OCI-LY7 (cell line): ENCODE results near the gene GOLGA3. TPM values are rescaled to one million over a fixed set of nuclear protein-coding genes. Genes with fewer than 3 reads are reported as not detected.
"Not testable (repeated sequence)": the region's sequence is repeated elsewhere in the genome, so short reads cannot be mapped to it uniquely, and the experiment has no call there.

Experiments used
- BruUV-seq: library from RNA; stranded (reverse); fragments of 400-500 nt; replicated peaks from 2 replicates; lab custom pipeline; 2021; lab: Mats Ljungman, UMichigan
- CTCF ChIA-PET: fragments of 300-600 bp; sonication (Branson Sonifier 250); formaldehyde crosslinking; loops from one replicate; lab custom pipeline; 2022; ENCODE audit warnings: antibody characterized with exemption; ENCODE audit not compliant: unreplicated experiment; lab: Charles Lee
- POLR2A ChIA-PET: fragments of 300-600 bp; sonication (Branson Sonifier 250); formaldehyde crosslinking; loops from one replicate; lab custom pipeline; 2022; ENCODE audit warnings: antibody characterized with exemption; lab: Charles Lee
- DNase-seq: peaks from one replicate; pipeline ENCODE4 v3.0.0-alpha.2; 2015; ENCODE audit warnings: low spot score
- H2AFZ ChIP-seq: fragments of 200-600 bp; sonication (generic), shearing (Covaris generic); 2 replicates; pipeline ENCODE4 v1.6.1; 2014; ENCODE audit warnings: mild to moderate bottlenecking, antibody characterized with exemption, low read length, moderate library complexity
- H3K27ac ChIP-seq: fragments of 200-600 bp; sonication (generic); 2 replicates; pipeline ENCODE4 v1.5.1; 2014; ENCODE audit warnings: mixed run types, low read depth, mild to moderate bottlenecking, moderate library complexity, low read length, inconsistent platforms; ENCODE audit not compliant: poor library complexity, severe bottlenecking
- H3K36me3 ChIP-seq: fragments of 200-600 bp; sonication (generic); 2 replicates; pipeline ENCODE4 v1.6.1; 2014; ENCODE audit warnings: mild to moderate bottlenecking, antibody characterized with exemption, low read length, moderate library complexity, mixed read lengths; ENCODE audit not compliant: insufficient read depth
- H3K4me1 ChIP-seq: fragments of 200-600 bp; sonication (generic); 2 replicates; pipeline ENCODE4 v1.5.1; 2014; ENCODE audit warnings: mild to moderate bottlenecking, low read length; ENCODE audit not compliant: insufficient read depth, poor library complexity, severe bottlenecking
- H3K4me2 ChIP-seq: fragments of 200-600 bp; sonication (generic); 2 replicates; pipeline ENCODE4 v1.6.1; 2014; ENCODE audit warnings: mild to moderate bottlenecking, low read length
- H3K4me3 ChIP-seq: fragments of 200-600 bp; sonication (generic); 2 replicates; pipeline ENCODE4 v1.5.1; 2014; ENCODE audit warnings: mild to moderate bottlenecking, low read depth, low read length; ENCODE audit not compliant: poor library complexity, severe bottlenecking
- H3K79me2 ChIP-seq: fragments of 200-600 bp; sonication (generic); 2 replicates; pipeline ENCODE4 v1.6.1; 2016; ENCODE audit warnings: low read depth, mild to moderate bottlenecking, low read length, moderate library complexity, mixed read lengths; ENCODE audit not compliant: insufficient read depth
- H3K9me2 ChIP-seq: fragments of 200-600 bp; sonication (generic); 2 replicates; pipeline ENCODE4 v1.6.1; 2016; ENCODE audit warnings: mild to moderate bottlenecking, low read length, mixed read lengths; ENCODE audit not compliant: insufficient read depth
- H3K9me3 ChIP-seq: fragments of 200-600 bp; sonication (generic); 2 replicates; pipeline ENCODE4 v1.6.1; 2014; ENCODE audit warnings: mild to moderate bottlenecking, mixed run types, low read length, mixed read lengths
- H4K20me1 ChIP-seq: fragments of 200-600 bp; sonication (generic); 2 replicates; pipeline ENCODE4 v1.6.1; 2014; ENCODE audit warnings: mild to moderate bottlenecking, antibody characterized with exemption, low read length, moderate library complexity, mixed read lengths; ENCODE audit not compliant: insufficient read depth
- EZH2phosphoT487 ChIP-seq: fragments of 200-600 bp; sonication (generic); IDR thresholded peaks from 2 replicates; pipeline ENCODE4 v1.6.1; 2018; ENCODE audit warnings: low read depth, borderline replicate concordance, mild to moderate bottlenecking, mixed run types, antibody characterized with exemption, low read length, moderate library complexity, mixed read lengths
- intact Hi-C: fragments of 100-400 bp; cut with micrococcal nuclease; formaldehyde crosslinking; loops from one replicate; pipeline ENCODE4 v1.10.0; 2022; ENCODE audit not compliant: unreplicated experiment
- total RNA-seq, 2 experiments: library from RNA; depleted of rRNA in 1 of 2; stranded (reverse); fragments of >200 nt in 1 of 2; shearing (Covaris generic) in 1 of 2; gene quantifications; 2 replicates each; pipeline ENCODE4 v1.2.3, GENCODE V29; 2014 to 2022
- TF ChIP-seq, protein P1 (sequence below): fragments of 200-600 bp; sonication (generic); conservative IDR thresholded peaks from 2 replicates; pipeline ENCODE4 v1.5.1; 2014; ENCODE audit warnings: mild to moderate bottlenecking, antibody characterized with exemption, low read length, moderate library complexity, mixed read lengths

The GOLGA3 gene
- total RNA-seq, 2 experiments from 2014 or later: 51.2 to 77.9 TPM

DNA sequence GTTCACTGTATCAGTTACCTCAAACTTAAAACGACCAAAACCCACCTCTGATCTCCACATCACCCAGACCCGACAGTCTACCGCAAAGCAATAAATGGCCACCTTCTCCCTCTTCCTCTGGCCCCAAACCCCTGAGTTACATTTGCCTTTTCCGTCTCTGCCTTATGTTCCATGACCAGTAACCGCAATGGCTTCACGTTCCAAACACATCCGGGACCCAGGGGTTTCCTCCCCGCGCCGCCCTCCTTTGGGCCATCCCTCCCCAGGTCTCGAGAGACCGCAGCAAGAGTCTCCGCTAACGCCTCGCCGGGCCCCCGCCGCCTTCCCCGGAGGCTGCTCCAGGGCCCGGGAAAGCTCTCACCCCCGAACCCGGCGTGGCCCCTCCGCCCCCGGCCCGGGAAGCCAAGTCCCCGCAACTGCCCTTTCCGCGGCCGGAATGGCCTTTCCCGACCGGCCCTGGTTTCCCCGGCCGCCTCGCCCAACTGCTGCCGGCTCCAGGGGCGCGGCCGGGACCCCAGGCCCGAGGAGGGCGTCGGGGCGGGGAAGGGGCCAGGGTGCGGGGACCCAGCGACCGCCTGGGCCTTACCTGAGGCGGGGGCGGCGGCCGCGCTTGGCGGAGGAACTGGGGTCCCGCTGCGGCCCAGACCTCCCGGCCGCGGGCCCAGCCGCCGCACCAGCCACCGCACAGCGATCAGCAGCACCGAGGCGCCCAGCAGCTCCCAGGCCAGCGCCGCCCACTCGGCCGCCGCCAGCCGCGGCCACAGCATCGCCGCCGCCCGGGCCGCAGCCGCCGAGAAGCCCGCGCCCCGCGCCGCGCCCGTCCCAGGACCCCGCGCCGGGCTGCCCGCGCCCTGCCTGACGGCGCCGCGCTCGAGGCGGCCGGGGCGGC lies 67.4 kb downstream of the GOLGA3 start, which contains the start of gene ANKLE2:
Gene ANKLE2 (minus strand): TSS at position 801 of the 889 bp plus-strand sequence. CDS start 34 bp downstream, at position 767.
- H4K20me1 ChIP-seq: peaks cover 15% of the 10 kb centered on the region
- peak within 1 kb of the TSS; percentile 87 for H3K27ac ChIP-seq
- intact Hi-C loops: no loop called here
- ChIA-PET CTCF (no interaction called here), POLR2A (interaction anchor here (1.1 kb wide), 1 partner anchor 10 kb away, joined by 3 read pairs; no protein-coding TSS in a partner anchor)
- H3K79me2 ChIP-seq: peaks cover 61% of the 10 kb centered on the region
- peaks cover 22% of the 10 kb centered on the region for H3K4me1 ChIP-seq
- peak within 1 kb of the TSS; percentile 97 for H3K4me3 ChIP-seq
- no peaks in the 10 kb centered on the region for H3K9me3 ChIP-seq
- no peaks in the 10 kb centered on the region for H3K9me2 ChIP-seq
- H3K4me2 ChIP-seq: peak within 1 kb of the TSS; percentile 85
- H3K36me3 ChIP-seq: peaks cover 47% of the 10 kb centered on the region
- peak; percentile 76 for DNase-seq
- peak within 1 kb of the TSS; percentile 34; the same call in 1 of the 2 replicates for H2AFZ ChIP-seq
- BruUV-seq: no TSS peak
- TF ChIP-seq EZH2phosphoT487: no peak
- TF ChIP-seq, protein P1, sequence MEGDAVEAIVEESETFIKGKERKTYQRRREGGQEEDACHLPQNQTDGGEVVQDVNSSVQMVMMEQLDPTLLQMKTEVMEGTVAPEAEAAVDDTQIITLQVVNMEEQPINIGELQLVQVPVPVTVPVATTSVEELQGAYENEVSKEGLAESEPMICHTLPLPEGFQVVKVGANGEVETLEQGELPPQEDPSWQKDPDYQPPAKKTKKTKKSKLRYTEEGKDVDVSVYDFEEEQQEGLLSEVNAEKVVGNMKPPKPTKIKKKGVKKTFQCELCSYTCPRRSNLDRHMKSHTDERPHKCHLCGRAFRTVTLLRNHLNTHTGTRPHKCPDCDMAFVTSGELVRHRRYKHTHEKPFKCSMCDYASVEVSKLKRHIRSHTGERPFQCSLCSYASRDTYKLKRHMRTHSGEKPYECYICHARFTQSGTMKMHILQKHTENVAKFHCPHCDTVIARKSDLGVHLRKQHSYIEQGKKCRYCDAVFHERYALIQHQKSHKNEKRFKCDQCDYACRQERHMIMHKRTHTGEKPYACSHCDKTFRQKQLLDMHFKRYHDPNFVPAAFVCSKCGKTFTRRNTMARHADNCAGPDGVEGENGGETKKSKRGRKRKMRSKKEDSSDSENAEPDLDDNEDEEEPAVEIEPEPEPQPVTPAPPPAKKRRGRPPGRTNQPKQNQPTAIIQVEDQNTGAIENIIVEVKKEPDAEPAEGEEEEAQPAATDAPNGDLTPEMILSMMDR: no peak

DNA sequence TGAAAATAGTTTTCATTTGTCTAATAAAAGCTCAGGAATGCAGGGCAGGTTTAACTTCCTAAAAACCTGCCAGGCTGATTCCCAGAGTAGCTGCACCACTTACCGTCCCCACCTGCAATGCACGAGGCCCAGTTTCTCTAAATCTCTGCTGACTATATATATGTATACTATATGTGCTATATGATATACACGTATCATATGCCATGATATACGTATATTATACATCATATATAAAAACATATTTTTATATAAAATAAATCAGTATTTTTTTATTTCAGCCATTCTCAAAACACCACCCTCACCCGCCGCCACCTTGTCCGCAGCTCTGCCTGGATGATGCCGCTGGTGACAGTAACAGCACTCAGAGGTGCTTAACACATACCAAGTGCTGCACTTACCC lies 69.3 kb downstream of the GOLGA3 start:
- TF ChIP-seq, protein P1: no peak
- no peak for TF ChIP-seq EZH2phosphoT487
- Histone ChIP-seq H3K9me2 (no peaks in the 10 kb centered on the region), H3K4me3 (peak overlapping the region; percentile 97), H3K9me3 (no peaks in the 10 kb centered on the region), H4K20me1 (peaks cover 19% of the 10 kb centered on the region), H3K36me3 (peaks cover 67% of the 10 kb centered on the region), H2AFZ (no peak overlapping the region), H3K27ac (no peak overlapping the region), H3K79me2 (peaks cover 76% of the 10 kb centered on the region), H3K4me2 (peak overlapping the region; percentile 85; the same call in 1 of the 2 replicates), H3K4me1 (peaks cover 22% of the 10 kb centered on the region)
- DNase-seq: no peak
- intact Hi-C loops: no loop called here
- ChIA-PET POLR2A (no interaction called here), CTCF (no interaction called here)
- BruUV-seq: no TSS peak

DNA sequence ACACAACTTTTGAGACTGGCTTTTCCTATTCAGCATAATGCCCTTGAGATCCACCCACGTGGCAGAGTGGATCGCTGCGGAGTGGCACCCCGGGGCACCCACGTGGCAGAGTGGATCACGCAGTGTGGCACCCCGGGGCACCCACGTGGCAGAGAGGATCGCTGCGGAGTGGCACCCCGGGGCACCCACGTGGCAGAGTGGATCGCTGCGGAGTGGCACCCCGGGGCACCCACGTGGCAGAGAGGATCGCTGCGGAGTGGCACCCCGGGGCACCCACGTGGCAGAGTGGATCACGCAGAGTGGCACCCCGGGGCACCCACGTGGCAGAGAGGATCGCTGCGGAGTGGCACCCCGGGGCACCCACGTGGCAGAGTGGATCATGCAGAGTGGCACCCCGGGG lies 69.8 kb downstream of the GOLGA3 start:
- Histone ChIP-seq H3K4me1 (peaks cover 22% of the 10 kb centered on the region), H4K20me1 (peaks cover 21% of the 10 kb centered on the region), H3K36me3 (peaks cover 72% of the 10 kb centered on the region), H3K79me2 (peaks cover 81% of the 10 kb centered on the region)
- H3K4me3 ChIP-seq, H2AFZ ChIP-seq, H3K9me2 ChIP-seq, CTCF ChIA-PET, POLR2A ChIA-PET, BruUV-seq, intact Hi-C loops, H3K27ac ChIP-seq, H3K4me2 ChIP-seq, DNase-seq, H3K9me3 ChIP-seq: not testable (repeated sequence)
